Astrocyte of the cerebellum (primary cell): ENCODE data around the gene IRAK1.

Source experiments
- DNase-seq: peaks from one replicate; pipeline ENCODE4 v3.0.0-alpha.2; 2011; ENCODE audit warnings: low read depth
- H3K4me3 ChIP-seq: 2 replicates; pipeline ENCODE4 v1.5.1; 2011; ENCODE audit warnings: mild to moderate bottlenecking, low read depth, low read length, moderate library complexity
- CTCF ChIP-seq: IDR thresholded peaks from 2 replicates; pipeline ENCODE4 v1.5.1; 2012; ENCODE audit warnings: low read length, low read depth, moderate library complexity, mild to moderate bottlenecking; ENCODE audit errors: missing control alignments
- in situ Hi-C: cut with HindIII; loops from 2 replicates; pipeline ENCODE4 v1.10.0; 2017; ENCODE audit warnings: low sequenced_read_pairs

The IRAK1 gene

GRCh38 chrX:154027022-154027402, 7.3 kb upstream of the IRAK1 start:
- no peak overlapping the region for H3K4me3 ChIP-seq
- DNase-seq, result no peak
- in situ Hi-C loops, result no loop called here
- no peak for TF ChIP-seq CTCF

DNA sequence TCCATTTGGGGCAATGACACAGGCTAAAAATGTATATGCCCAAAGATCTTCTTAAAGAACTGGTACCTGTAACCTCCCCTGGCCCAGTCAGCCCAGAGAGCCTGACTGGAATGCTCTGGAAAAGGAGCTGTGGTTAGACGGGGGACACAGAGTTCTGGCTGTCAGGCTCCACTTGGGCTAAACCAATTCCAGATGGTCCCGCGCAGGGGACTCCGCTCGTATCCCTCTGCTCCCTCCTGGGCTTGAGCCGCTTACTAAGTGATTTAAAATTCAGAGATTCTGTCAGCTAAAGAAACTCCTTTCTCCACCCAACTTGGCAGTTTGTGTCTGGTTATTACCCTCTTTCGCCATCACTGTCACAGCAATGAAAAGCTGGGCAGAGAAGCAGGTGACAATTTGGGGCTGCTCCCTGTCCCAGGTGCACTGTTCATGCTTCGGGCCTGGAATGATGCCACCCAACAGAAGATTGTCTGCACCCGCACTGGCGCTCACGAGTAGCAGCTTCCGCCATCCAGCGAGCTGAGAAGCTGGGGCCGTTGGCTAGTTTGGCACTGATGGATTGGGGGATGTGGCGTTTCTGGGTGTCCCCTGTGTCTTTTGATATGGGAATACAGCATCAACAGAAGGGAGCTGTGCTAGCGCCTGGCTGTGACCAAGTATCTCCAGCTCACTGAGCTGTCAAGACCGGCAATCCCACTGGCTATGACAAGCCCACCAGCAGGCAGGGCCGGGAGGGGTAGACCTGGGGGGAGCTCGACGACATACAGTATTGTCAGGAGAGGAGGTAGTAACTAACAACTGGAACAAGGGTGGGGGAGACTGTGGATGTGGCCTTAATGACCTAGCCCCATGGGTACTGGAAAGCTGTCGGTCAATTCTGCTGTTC, 6.7 kb upstream of the IRAK1 start:
- DNase-seq, result no peak
- no peak for TF ChIP-seq CTCF
- in situ Hi-C loops, result no loop called here
- H3K4me3 ChIP-seq, result no peak overlapping the region

DNA sequence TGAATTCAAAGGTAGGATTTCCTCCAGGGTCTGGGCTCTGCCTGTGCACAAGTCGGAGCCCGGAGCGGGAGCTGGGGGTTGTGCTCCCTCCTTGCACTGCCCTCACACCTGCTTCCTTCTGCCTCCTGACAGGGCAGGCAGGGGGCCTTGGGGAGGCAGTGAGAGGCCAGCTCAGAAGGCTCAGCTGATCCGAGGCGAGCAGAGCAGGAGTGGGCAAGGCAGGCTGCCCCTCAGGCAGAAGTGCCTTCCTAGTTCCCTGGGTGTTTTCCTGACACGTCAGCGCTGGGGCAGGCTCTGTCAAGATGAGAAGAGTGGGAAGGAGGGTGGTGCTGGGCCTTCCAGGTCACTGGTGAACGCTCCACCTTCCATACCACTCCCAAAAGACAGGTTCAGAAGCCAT, 5.5 kb upstream of the IRAK1 start:
- no peak overlapping the region for H3K4me3 ChIP-seq
- TF ChIP-seq CTCF, result no peak
- no peak for DNase-seq
- in situ Hi-C loops, result no loop called here

- in situ Hi-C loops, result no loop called here
- no peak overlapping the region for H3K4me3 ChIP-seq
- no peak for TF ChIP-seq CTCF
- no peak for DNase-seq
Measured at GRCh38 chrX:154024271-154024670, 4.6 kb upstream of the IRAK1 start.

- TF ChIP-seq CTCF, result no peak
- no peak overlapping the region for H3K4me3 ChIP-seq
- no peak for DNase-seq
- in situ Hi-C loops, result no loop called here
Measured at GRCh38 chrX:154023276-154024000, 3.7 kb upstream of the IRAK1 start.

DNA sequence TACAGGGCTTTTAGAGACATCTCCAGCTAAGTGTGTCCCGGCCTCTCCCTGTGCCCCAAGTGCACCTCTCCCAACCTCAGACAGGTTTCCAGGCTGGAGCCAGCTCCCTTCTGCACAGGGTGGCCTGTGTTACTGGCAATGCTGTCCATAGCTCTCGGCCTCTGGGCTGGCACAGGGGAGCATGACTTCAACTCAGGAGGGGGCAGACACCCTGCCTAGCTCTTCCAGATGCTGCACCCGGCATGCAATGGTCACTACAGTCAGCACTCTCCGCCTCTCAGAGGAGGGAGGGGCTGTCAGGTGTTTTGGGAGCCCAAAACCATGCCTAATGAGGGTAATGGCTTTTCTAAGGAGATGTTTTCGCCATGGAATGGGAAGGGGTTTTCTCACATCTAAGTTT, 2.4 kb upstream of the IRAK1 start:
- in situ Hi-C loops, result no loop called here
- DNase-seq, result no peak
- H3K4me3 ChIP-seq, result no peak overlapping the region
- TF ChIP-seq CTCF, result no peak
